Ishikawa (cell line): ENCODE data around the gene NECTIN2.

Source experiments
- CEBPB ChIP-seq: IDR thresholded peaks from 2 replicates; pipeline ENCODE4 v1.6.1; 2012
- CREB1 ChIP-seq: IDR thresholded peaks from 2 replicates; pipeline ENCODE4 v1.6.1; 2012; ENCODE audit warnings: low read depth
- EGR1 ChIP-seq: IDR thresholded peaks from 2 replicates; pipeline ENCODE4 v1.6.1; 2012
- EP300 ChIP-seq: IDR thresholded peaks from 2 replicates; pipeline ENCODE4 v1.6.1; 2012; ENCODE audit warnings: borderline replicate concordance
- FOXM1 ChIP-seq: IDR thresholded peaks from 2 replicates; pipeline ENCODE4 v1.6.1; 2012; ENCODE audit warnings: low read depth, borderline replicate concordance
- NFIC ChIP-seq: IDR thresholded peaks from 2 replicates; pipeline ENCODE4 v1.6.1; 2012
- RAD21 ChIP-seq: IDR thresholded peaks from 2 replicates; pipeline ENCODE4 v1.6.1; 2012; ENCODE audit warnings: low read depth
- REST ChIP-seq: IDR thresholded peaks from 2 replicates; pipeline ENCODE4 v1.6.1; 2012; ENCODE audit warnings: low read depth, mild to moderate bottlenecking
- TAF1 ChIP-seq: IDR thresholded peaks from 2 replicates; pipeline ENCODE4 v1.6.1; 2012; ENCODE audit warnings: low read depth, mild to moderate bottlenecking
- TCF12 ChIP-seq: IDR thresholded peaks from 2 replicates; pipeline ENCODE4 v1.6.1; 2012; ENCODE audit warnings: low read depth
- TEAD4 ChIP-seq: IDR thresholded peaks from 2 replicates; pipeline ENCODE4 v1.6.1; 2012
- YY1 ChIP-seq: IDR thresholded peaks from 2 replicates; pipeline ENCODE4 v1.6.1; 2012; ENCODE audit warnings: low read depth
- ZBTB7A ChIP-seq: IDR thresholded peaks from 2 replicates; pipeline ENCODE4 v1.6.1; 2012; ENCODE audit warnings: low read depth
- TF ChIP-seq, protein P1 (sequence below): IDR thresholded peaks from 2 replicates; pipeline ENCODE4 v1.6.1; 2012
- TF ChIP-seq, protein P2 (sequence below): IDR thresholded peaks from 2 replicates; pipeline ENCODE4 v1.6.1; 2012

The NECTIN2 gene

DNA sequence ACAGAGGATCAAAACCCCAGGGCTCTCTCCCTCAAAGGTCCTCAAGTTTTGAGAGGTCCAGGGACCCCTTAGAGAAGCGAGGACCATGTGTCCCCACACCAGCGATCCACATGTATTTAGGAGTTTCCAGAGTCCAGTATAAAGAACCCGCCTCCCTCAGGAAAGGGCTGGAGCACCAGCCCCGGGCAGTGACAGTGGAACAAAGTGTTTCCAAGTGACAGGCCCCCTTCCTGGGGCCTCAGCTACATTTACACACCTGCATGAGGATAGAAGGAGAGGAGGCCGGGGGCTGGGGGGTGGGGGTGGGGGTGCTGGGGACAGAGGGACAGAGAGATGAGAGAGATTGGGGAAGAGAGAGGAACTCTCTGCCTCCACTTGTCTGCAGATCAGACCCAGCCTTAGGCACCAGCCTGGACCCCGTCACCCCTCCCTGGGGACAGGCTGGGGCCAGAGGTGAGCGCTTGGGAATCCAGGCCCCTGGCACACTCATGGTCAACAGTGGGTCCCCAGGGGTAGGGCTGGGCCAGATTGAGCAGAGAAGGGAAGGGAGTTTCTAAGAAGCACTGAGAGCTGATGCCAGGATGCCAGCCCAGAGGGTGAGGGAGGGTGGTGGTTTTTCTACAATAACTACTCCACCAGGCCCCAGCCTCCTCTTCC is 36.4 kb upstream of the NECTIN2 start:
- TF ChIP-seq CREB1: no peak
- no peak for TF ChIP-seq TEAD4
- TF ChIP-seq, protein P1, sequence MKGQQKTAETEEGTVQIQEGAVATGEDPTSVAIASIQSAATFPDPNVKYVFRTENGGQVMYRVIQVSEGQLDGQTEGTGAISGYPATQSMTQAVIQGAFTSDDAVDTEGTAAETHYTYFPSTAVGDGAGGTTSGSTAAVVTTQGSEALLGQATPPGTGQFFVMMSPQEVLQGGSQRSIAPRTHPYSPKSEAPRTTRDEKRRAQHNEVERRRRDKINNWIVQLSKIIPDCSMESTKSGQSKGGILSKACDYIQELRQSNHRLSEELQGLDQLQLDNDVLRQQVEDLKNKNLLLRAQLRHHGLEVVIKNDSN: no peak
- TF ChIP-seq, protein P2, sequence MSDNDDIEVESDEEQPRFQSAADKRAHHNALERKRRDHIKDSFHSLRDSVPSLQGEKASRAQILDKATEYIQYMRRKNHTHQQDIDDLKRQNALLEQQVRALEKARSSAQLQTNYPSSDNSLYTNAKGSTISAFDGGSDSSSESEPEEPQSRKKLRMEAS: no peak
- no peak for TF ChIP-seq TAF1
- no peak for TF ChIP-seq TCF12
- no peak for TF ChIP-seq RAD21
- TF ChIP-seq FOXM1: no peak
- no peak for TF ChIP-seq EGR1
- TF ChIP-seq NFIC: no peak
- TF ChIP-seq CEBPB: no peak
- TF ChIP-seq REST: no peak
- TF ChIP-seq ZBTB7A: no peak; the same call in 1 of the 2 replicates
- no peak for TF ChIP-seq YY1
- no peak for TF ChIP-seq EP300

DNA sequence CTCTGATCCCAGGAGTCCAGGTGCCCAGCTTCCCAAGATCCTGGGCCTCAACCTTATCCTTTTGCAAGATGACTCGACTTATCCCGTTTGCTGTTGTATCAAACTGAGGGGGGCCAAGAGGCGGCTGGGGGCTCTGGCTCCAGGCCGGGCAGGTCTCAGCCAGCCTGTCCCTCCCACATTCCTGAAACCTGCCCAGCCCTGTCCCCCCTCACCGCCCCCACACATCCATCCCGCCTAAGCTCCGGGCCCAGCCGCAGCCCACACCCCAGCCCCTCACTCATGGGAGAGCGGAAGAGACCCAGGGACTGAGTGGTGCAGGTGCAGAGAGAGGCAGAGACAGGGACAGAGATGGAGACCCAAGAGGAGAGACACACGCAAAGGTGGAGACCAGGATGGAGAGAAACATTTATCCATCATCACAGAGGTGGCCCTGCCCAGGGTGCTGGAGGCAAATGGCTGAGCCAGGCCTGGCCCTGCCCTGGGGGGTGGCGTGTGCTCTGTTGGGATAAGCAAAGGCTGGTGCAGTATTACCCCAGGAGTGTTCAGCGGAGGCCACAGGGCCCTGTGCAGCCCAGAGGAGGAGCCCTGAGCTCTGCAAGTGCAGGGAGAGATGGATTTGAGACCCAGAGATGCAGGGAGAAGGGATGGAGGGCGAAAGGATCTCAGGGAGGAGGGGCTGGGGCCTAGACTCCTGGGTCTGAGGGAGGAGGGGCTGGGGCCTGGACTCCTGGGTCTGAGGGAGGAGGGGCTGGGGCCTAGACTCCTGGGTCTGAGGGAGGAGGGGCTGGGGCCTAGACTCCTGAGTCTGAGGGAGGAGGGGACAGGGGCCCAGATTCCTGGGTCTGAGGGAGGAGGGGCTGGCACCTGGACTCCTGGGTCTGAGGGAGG is 35.6 kb upstream of the NECTIN2 start:
- TF ChIP-seq TEAD4 (no peak), RAD21 (no peak), TCF12 (no peak), CREB1 (no peak), EGR1 (peak; percentile 43; the same call in 1 of the 2 replicates), FOXM1 (no peak), ZBTB7A (0 out of 2 replicates have a peak, but pooled peaks have one; percentile 19), REST (peak; percentile 28; the same call in 1 of the 2 replicates)
- TF ChIP-seq, protein P2: no peak
- TF ChIP-seq, protein P1: no peak

GRCh38 chr19:44811122-44811419 is 35.0 kb upstream of the NECTIN2 start:
- TF ChIP-seq, protein P1: no peak
- TF ChIP-seq FOXM1: no peak
- no peak for TF ChIP-seq EGR1
- no peak for TF ChIP-seq TAF1
- TF ChIP-seq ZBTB7A: no peak
- no peak for TF ChIP-seq CEBPB
- TF ChIP-seq NFIC: no peak
- no peak for TF ChIP-seq TEAD4
- no peak for TF ChIP-seq YY1
- TF ChIP-seq RAD21: no peak
- no peak for TF ChIP-seq CREB1
- TF ChIP-seq REST: no peak
- TF ChIP-seq TCF12: no peak
- TF ChIP-seq, protein P2: no peak
- TF ChIP-seq EP300: no peak
